Measurements from ENCODE around the gene HGFAC.

HGFAC gene

GRCh38 chr4:3412257-3413020 is 29.3 kb upstream of the HGFAC start:
- TF ChIP-seq CTCF (IDR thresholded peaks at IDR 0.05; ENCODE audit: low read depth, low read length) = no peak
- no peak for DNase-seq (ENCODE audit: extremely low read depth, low read depth)

DNA sequence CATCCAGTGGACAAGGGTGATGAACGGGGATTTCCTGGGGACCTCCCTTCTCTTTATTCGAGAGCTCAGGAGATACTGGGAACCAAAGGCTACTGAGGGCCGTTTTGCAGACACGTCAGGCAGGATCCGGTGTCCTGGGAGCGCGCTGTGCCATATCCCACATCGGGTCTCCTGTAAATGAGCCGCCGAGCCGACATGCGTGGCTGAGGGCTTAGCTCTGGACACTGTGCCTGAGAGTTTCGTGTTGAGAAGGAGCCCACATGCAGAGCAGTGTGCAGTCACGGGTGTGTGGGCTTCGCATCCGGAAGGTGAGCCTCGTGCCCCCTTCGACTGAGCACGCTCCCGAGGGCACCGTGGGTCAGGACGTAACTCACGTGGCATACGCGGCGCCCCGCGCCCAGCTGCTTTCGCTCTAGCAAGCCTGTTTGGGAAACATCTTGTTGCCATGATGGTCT is 28.5 kb upstream of the HGFAC start:
- DNase-seq (ENCODE audit: extremely low read depth, low read depth) = no peak
- TF ChIP-seq CTCF (IDR thresholded peaks at IDR 0.05; ENCODE audit: low read depth, low read length) = no peak

- no peak for DNase-seq (ENCODE audit: extremely low read depth, low read depth)
- TF ChIP-seq CTCF (IDR thresholded peaks at IDR 0.05; ENCODE audit: low read depth, low read length) = no peak
These were observed 27.9 kb upstream of the HGFAC start for GRCh38 chr4:3413675-3414420.

DNA sequence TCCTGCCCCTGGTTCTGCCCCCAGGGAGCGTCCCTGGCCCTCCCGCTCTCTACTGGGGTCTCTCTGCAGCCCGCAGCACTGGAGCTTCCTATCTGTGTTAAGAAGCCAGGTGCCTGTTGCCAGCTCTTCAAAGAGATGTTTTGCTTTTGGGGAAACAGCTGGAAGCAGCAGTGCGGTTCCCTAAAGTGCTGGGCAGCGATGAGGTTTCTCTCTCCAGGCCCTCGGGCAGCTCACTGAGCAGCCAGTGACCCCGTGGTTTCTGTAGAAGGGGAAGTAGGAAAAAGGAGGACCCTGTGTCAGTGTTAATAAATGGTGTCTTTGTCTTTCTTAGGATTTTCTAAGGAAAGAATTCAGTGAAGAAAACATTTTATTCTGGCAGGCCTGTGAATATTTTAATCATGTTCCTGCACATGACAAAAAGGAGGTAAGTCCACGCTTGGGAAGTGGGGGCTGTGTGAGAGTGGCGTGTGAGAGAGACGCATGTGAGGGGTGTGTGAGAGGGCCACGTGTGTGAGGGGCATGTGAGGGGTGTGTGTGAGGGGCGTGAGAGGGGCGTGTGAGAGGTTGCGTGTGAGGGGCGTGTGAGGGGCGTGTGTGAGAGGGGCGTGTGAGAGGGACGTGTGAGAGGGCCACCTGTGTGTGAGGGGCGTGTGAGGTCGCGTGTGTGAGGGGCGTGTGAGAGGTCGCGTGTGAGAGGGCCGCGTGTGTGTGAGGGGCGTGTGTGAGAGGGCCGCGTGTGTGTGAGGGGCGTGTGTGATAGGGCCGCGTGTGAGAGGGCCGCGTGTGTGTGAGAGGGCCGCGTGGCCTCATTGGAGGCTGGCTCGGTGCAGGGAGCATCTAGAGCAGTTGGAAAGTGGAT is 27.1 kb upstream of the HGFAC start:
- TF ChIP-seq CTCF (IDR thresholded peaks at IDR 0.05; ENCODE audit: low read depth, low read length) = no peak
- no peak for DNase-seq (ENCODE audit: extremely low read depth, low read depth)

DNA sequence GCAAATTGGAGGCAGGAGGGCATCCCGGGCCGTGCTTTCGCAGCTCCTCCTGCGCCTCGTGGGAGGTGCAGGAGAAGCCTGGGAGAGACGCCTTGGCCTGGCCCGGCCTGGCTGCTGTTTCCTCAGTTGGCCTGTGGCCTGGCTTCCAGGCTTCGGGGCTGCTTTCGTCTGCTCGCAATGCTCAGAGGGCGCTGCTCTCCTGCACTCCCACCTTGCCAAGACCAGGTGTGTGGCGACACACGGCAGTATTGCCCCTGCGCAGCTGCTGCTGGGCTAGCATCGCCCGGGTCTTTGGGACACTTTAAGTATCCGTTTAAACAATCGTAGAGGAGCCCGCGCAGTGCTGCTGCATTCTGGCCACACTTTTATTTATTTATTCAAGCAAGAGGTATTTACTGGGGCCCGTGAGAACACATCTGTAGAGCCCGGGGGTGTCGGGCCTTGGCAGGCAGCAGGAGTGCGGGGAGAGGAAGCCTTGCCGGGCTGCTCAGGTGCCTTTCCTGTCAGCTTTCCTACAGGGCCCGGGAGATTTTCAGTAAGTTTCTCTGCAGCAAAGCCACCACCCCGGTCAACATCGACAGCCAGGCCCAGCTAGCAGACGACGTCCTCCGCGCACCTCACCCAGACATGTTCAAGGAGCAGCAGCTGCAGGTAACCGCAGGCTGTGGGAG is 26.2 kb upstream of the HGFAC start:
- no peak for TF ChIP-seq CTCF (IDR thresholded peaks at IDR 0.05; ENCODE audit: low read depth, low read length)
- no peak for DNase-seq (ENCODE audit: extremely low read depth, low read depth)

DNA sequence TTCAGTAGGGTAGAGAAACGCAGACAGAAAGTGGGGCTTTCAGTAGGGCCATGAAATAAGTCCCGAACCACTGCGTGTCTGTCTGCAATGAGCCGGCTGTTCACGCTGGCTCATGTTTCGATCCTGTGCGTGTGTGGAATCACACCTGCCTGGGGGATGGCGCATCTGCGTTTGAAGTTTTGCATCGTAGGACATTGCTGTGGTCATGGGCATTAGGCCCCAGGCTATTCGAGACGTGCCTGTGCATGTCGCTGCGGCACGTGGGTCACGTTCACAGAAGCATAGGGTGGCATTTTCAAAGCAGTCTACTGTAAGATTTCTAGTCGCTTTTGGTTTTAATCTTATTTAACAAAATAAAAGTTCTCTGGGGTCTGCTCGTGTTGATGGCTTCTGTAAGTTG is 25.5 kb upstream of the HGFAC start:
- no peak for DNase-seq (ENCODE audit: extremely low read depth, low read depth)
- no peak for TF ChIP-seq CTCF (IDR thresholded peaks at IDR 0.05; ENCODE audit: low read depth, low read length)

Measured in AG09319 (cell line).